Large intestine (tissue), 3 donors: Measurements from ENCODE around the gene DSCAML1. TPM values are rescaled to one million over a fixed set of nuclear protein-coding genes. Genes with fewer than 3 reads are reported as not detected.
A peak's percentile ranks its signal among the peaks of the same experiment; 100 is the strongest.

Experiments used
- DNase-seq, 2 donors: peaks; one replicate each; pipeline versions ENCODE4 v3.0.0 to v3.0.0-alpha.2; 2013
- H3K27ac ChIP-seq: one replicate; pipeline ENCODE4 v1.5.1; 2013; ENCODE audit warnings: low read length
- H3K27me3 ChIP-seq: 2 replicates; pipeline ENCODE4 v1.6.1; 2013; ENCODE audit warnings: low read length; ENCODE audit not compliant: control insufficient read depth, insufficient read depth
- H3K36me3 ChIP-seq: 2 replicates; pipeline ENCODE4 v1.6.1; 2013; ENCODE audit warnings: low read length; ENCODE audit not compliant: control insufficient read depth, insufficient read depth
- H3K4me1 ChIP-seq: one replicate; pipeline ENCODE4 v1.6.1; 2013; ENCODE audit warnings: low read length; ENCODE audit not compliant: control insufficient read depth, insufficient read depth
- H3K4me3 ChIP-seq: one replicate; pipeline ENCODE4 v1.5.1; 2013; ENCODE audit warnings: low read length
- H3K9me3 ChIP-seq: one replicate; pipeline ENCODE4 v1.6.1; 2013; ENCODE audit warnings: mild to moderate bottlenecking, low read depth, low read length, moderate library complexity; ENCODE audit not compliant: control insufficient read depth
- WGBS: methylation state at CpG from one replicate; pipeline ENCODE4 v1.1.5; 2013; ENCODE audit warnings: low lambda C conversion rate; ENCODE audit not compliant: insufficient coverage; 5-methylcytosine and 5-hydroxymethylcytosine counted together
- polyA plus RNA-seq: library from polyadenylated mRNA; unstranded; fragments of 120-200 nt; gene quantifications from one replicate; pipeline ENCODE4 v1.2.1, GENCODE V29; 2013

DSCAML1 gene
- polyA plus RNA-seq, 1 donor: 1.6 TPM

DNA sequence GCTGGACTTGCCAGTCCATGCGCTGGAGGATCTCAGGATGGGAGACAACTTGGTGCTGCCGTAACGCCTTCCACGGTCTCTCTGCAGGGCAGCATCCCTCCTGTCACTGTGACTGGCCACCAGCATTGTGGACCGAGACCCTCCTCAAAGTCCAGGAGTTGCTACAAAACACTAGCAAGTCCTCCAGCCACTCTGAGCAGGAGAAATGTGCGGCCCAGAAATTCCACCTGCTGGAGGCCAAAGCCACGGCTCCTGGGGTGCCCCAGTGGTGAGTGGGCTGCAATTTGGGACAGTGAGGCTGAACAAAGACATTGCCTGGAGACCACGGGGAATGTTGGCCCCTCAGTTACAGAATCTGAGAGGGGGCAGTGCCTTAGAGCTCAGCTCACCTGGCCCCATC is 6.9 kb upstream of the DSCAML1 start:
- WGBS: no CpG with 5 or more reads among the region's 8 CpGs
- DNase-seq: no peak

DNA sequence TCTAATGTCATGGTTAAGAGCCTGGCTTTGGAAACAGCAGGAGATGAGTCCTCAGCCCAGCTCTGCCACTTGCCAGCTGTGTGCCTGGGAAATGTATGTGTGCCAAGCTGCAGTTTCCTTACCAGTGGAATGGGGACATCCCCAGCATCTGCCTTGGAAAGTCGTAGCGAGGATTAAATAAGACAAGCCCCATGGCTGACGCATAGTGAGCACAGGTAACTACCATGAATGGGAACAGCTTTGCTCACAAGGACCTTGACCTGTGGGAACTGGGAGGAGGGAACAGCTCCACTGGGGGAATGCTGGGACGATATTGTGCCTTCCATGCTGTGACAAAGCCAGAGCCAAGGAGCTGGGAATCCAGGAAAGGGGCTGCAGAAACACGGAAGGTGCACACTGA is 2.6 kb upstream of the DSCAML1 start:
- H3K9me3 ChIP-seq: peaks cover 6% of the 10 kb centered on the region
- H3K27me3 ChIP-seq: peaks cover 30% of the 10 kb centered on the region
- H3K36me3 ChIP-seq: no peaks in the 10 kb centered on the region
- DNase-seq: peak; percentile 52 to 74
- WGBS: no CpG with 5 or more reads among the region's 5 CpGs
- H3K4me3 ChIP-seq: no peak overlapping the region
- H3K27ac ChIP-seq: no peak overlapping the region
- H3K4me1 ChIP-seq: peaks cover 27% of the 10 kb centered on the region

More for the DNA sequence above, 6.9 kb upstream of the DSCAML1 start:
- peaks cover 15% of the 10 kb centered on the region for H3K4me1 ChIP-seq
- no peaks in the 10 kb centered on the region for H3K9me3 ChIP-seq
- no peak overlapping the region for H3K27ac ChIP-seq
- no peaks in the 10 kb centered on the region for H3K36me3 ChIP-seq
- peaks cover 2% of the 10 kb centered on the region for H3K27me3 ChIP-seq
- H3K4me3 ChIP-seq: no peak overlapping the region

DNA sequence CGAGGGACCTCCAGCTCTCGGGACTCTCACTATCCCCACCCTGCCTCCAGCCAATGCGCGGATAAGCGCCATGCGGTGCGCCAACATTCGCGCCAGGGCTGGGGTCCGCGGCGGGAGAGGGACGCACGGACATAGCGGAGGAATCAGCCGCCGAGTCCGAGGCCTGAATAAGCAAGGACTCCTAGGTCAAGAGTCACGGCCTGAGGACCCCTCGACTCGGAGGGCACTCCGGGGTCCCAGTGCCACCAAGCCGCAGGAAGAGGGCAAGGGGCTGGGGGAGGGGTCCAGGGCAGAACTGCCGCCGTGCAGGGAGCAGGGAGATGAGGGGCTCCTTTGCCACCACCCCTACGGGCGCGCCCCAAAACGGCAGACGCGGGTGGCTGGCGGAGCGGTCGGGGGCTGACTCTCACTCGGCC is 552 bp downstream of the DSCAML1 start:
- Histone ChIP-seq H3K36me3 (no peaks in the 10 kb centered on the region), H3K9me3 (peaks cover 6% of the 10 kb centered on the region), H3K4me1 (peaks cover 27% of the 10 kb centered on the region), H3K27ac (no peak overlapping the region), H3K4me3 (peak overlapping the region; percentile 45), H3K27me3 (peaks cover 52% of the 10 kb centered on the region)
- DNase-seq: no peak
- no CpG with 5 or more reads among the region's 35 CpGs for WGBS

DNA sequence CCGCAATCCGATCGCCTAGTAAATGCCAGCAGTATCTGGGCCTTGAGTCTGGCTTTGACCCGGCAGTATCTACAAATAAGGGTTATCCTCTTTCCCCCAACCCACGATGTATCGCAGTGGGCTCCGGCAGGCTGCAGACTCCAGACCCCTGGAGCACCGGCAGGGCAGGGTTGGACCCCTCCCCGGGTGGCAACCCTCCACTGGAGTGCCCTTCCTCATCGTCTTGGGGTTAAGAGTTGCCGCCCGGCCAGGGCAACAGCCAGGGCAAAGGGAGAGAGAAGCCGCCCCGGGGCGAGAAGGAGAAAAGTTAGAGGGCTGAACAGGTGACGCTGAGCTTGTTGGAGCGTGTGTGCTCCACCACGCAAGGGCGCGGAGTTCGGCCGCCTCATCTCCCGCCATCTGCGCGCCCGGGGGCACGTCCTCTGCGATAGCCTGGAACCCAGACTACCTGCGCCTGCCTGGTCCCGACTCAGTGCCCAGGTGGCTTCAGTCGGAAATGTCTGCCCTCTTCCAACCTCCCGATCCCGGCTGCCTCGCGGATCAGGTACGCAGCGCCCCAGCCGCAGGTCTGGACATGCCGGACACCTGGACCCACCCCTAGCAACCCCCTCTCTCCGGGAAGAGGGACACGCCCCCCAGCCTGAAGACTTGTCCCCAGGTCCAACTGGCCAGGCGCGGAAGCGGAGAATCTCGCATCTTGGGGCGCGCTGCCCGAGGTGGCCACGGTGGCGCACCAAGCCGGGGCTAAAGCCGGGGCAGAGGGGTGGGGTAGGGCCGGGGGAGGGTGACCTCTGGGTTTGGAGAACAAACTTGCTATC is 1.2 kb downstream of the DSCAML1 start:
- peaks cover 6% of the 10 kb centered on the region for H3K9me3 ChIP-seq
- H3K27me3 ChIP-seq: peaks cover 52% of the 10 kb centered on the region
- peaks cover 27% of the 10 kb centered on the region for H3K4me1 ChIP-seq
- no peak overlapping the region for H3K27ac ChIP-seq
- WGBS: no CpG with 5 or more reads among the region's 53 CpGs
- peak in 1 of 2 donors; percentile 55 for DNase-seq
- H3K4me3 ChIP-seq: peak overlapping the region; percentile 45
- no peaks in the 10 kb centered on the region for H3K36me3 ChIP-seq

DNA sequence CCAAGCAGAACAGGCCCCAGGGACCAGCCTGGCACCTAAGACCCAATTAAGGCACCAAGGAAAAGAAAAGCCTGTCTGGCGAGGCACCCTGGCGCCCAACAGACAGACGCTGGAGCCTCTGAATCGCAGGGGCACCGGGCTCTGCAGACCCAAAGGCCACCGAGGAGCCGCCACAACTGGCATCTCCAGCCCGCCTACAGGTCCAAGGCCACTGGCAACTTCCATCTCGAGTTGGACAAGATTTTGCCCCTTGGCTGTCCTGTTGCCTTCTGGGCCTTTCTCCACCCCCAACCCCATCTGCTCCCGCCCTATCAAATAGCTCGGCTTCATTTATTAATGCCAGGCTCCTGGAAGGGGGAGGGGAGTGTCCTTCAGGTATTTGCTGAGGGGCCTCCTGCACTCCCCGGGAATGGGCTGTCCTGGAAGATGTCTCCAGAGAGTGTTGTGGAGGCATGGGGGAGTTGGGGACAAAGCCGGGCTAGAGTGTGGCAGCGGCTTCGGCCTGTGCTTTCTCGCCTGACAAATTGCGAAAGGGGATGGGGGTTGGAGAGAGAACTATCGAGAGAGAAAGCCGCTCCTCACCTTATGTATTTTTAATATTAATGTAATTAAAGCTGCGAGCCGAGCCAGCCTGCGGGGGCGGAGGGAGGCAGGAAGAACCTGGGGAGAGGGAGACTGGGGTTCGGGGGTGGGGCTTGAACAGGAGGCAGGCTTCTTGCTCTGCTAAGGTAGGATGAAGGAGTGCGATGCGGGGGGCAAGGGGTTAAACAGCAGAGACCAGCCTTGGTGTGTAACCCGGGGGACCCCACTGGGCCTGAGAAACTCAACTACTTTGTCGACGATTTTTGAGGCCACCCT is 2.0 kb downstream of the DSCAML1 start:
- Histone ChIP-seq H3K9me3 (peaks cover 6% of the 10 kb centered on the region), H3K4me3 (no peak overlapping the region), H3K36me3 (no peaks in the 10 kb centered on the region), H3K4me1 (peaks cover 27% of the 10 kb centered on the region), H3K27ac (no peak overlapping the region), H3K27me3 (peaks cover 52% of the 10 kb centered on the region)
- WGBS: no CpG with 5 or more reads among the region's 29 CpGs
- no peak for DNase-seq

DNA sequence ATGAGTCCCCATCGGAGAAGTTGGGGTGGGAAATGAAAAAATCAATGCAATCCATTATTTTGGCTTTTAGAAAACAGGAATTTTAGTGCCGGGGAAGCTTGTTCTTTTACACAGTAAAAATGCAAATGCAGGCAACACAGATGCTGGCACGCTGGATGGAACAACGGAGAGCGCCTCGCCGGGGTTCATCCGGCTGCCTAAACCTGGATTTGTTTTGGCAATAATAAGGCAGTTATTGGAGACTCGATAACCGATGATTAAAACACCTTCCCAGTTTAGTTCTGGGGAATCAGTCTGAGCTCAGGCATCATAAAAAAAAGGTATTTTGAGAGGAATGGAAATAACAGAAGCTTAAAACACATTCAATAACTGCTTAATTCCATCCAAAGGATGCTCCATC is 2.9 kb downstream of the DSCAML1 start:
- peaks cover 19% of the 10 kb centered on the region for H3K4me1 ChIP-seq
- DNase-seq: no peak
- H3K27me3 ChIP-seq: peaks cover 50% of the 10 kb centered on the region
- no peak overlapping the region for H3K27ac ChIP-seq
- peaks cover 6% of the 10 kb centered on the region for H3K9me3 ChIP-seq
- 100% methylated on average over 2 of the region's 10 CpGs for WGBS
- H3K4me3 ChIP-seq: no peak overlapping the region
- H3K36me3 ChIP-seq: no peaks in the 10 kb centered on the region

DNA sequence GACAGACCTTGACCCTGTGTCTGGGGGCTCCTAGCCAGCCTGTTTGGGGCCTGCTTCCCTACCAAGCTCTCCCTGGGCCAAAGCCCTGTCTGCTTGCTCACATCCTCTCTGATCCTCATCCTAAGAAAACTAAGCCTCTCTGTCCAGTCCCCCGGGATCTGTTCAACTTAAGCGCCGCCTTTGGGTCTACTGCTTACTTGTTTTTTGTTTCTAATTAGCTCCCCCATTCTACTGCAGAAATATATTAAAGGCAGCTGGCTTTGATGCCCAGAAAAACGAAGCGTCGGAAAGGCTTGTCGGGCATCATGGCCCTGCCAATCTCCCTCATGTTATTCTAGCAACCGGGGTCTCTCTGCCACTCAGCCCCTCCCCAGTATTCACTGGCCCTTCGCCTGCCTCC is 3.4 kb downstream of the DSCAML1 start:
- Histone ChIP-seq H3K27ac (no peak overlapping the region), H3K36me3 (no peaks in the 10 kb centered on the region), H3K4me1 (peaks cover 19% of the 10 kb centered on the region), H3K27me3 (peaks cover 48% of the 10 kb centered on the region), H3K4me3 (no peak overlapping the region), H3K9me3 (peaks cover 6% of the 10 kb centered on the region)
- no peak for DNase-seq
- WGBS: no CpG with 5 or more reads among the region's 9 CpGs

DNA sequence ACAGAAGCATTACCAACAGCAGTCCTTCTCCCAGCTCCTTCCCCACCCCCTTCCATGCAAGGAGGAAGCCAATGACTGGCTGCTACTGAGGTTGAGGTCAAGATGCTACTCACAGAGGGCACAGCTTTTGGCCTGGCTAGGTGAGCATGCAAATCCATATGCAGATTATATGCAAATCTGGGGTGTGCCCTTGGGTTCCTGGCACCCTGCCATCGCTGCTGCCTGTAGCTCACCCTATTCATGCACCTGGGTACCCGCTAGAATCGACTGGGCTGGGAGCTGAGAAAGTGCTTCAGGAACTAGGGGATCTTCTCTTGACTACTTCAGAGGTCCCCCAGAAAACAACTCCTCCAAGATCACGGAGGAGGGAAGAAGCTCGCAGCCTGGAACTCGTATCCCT is 4.0 kb downstream of the DSCAML1 start:
- no peak for DNase-seq
- Histone ChIP-seq H3K9me3 (peaks cover 6% of the 10 kb centered on the region), H3K36me3 (no peaks in the 10 kb centered on the region), H3K27ac (no peak overlapping the region), H3K27me3 (peaks cover 47% of the 10 kb centered on the region), H3K4me3 (no peak overlapping the region), H3K4me1 (peaks cover 19% of the 10 kb centered on the region)
- WGBS: no CpG with 5 or more reads among the region's 6 CpGs

DNA sequence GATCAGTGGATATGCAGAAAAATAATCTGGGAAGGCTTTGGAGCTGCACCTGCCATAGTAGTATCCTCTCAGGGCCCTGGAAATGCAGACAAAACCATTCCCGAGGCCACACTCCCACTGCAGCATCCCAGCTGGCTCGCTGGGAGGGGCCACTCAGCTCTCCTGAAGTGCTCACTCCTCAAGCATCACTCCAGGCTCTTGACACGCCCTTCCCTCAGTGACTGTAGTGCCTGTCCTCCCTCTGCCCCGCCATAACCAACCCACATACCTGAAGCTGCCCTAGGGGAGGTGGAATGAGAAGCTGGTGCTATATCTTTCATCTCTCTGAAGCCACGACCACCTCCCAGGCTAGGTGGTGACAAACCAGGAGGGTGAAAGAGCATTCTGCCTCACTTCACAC is 4.8 kb downstream of the DSCAML1 start:
- H3K27me3 ChIP-seq: peaks cover 43% of the 10 kb centered on the region
- no peak for DNase-seq
- H3K36me3 ChIP-seq: no peaks in the 10 kb centered on the region
- no peak overlapping the region for H3K4me3 ChIP-seq
- H3K27ac ChIP-seq: no peak overlapping the region
- peaks cover 19% of the 10 kb centered on the region for H3K4me1 ChIP-seq
- WGBS: no CpG with 5 or more reads among the region's 5 CpGs
- H3K9me3 ChIP-seq: peaks cover 6% of the 10 kb centered on the region

DNA sequence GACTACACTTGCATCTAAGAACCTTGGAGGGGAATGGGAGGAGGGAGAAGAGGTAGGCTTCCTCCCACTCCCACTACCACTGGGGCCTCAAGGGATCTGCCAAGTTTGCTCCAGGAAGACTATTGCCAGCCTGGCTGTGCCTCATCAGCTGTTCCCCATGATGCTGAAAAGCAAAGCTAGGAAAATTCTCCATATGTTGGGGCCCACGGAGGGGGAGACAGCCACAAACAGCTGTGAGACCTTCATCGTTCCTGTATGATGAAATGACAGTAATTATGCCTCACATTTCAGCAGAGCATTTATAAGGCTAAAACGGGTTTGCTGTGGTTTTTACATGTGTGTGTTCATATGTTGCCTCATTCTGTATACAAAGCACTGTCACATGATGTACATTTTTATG is 6.7 kb downstream of the DSCAML1 start:
- H3K9me3 ChIP-seq: no peaks in the 10 kb centered on the region
- peaks cover 29% of the 10 kb centered on the region for H3K27me3 ChIP-seq
- no peak overlapping the region for H3K4me3 ChIP-seq
- no peaks in the 10 kb centered on the region for H3K36me3 ChIP-seq
- DNase-seq: no peak
- H3K4me1 ChIP-seq: peaks cover 19% of the 10 kb centered on the region
- no peak overlapping the region for H3K27ac ChIP-seq
- WGBS: no CpG with 5 or more reads among the region's 3 CpGs
